ENCODE results near the gene LSM3.

LSM3 gene

GRCh38 chr3:14143271-14144225 is 35.1 kb upstream of the LSM3 start:
- DNase-seq: peak in 1 of 2 donors; percentile 13

GRCh38 chr3:14144423-14145075 is 34.1 kb upstream of the LSM3 start:
- peak; percentile 30 to 94 for DNase-seq

- no peak for DNase-seq
Measured at GRCh38 chr3:14145236-14145635, 33.4 kb upstream of the LSM3 start.

- DNase-seq: no peak
Measured at GRCh38 chr3:14145670-14146380, 32.8 kb upstream of the LSM3 start.

GRCh38 chr3:14146381-14147065 is 32.1 kb upstream of the LSM3 start:
- DNase-seq: no peak

- no peak for DNase-seq
Measured at GRCh38 chr3:14147066-14147435, 31.6 kb upstream of the LSM3 start.

GRCh38 chr3:14147617-14148016 is 31.0 kb upstream of the LSM3 start:
- no peak for DNase-seq

GRCh38 chr3:14148041-14148985 is 30.3 kb upstream of the LSM3 start:
- DNase-seq: no peak

GRCh38 chr3:14150078-14150477 is 28.5 kb upstream of the LSM3 start:
- DNase-seq: no peak

GRCh38 chr3:14150491-14151230 is 28.0 kb upstream of the LSM3 start:
- no peak for DNase-seq

- no peak for DNase-seq
Measured at GRCh38 chr3:14151471-14152083, 27.0 kb upstream of the LSM3 start.

GRCh38 chr3:14152233-14152962 is 26.2 kb upstream of the LSM3 start:
- no peak for DNase-seq

- no peak for DNase-seq
Measured at GRCh38 chr3:14152963-14153355, 25.7 kb upstream of the LSM3 start.

- no peak for DNase-seq
Measured at GRCh38 chr3:14153663-14154062, 25.0 kb upstream of the LSM3 start.

- no peak for DNase-seq
Measured at GRCh38 chr3:14154276-14154675, 24.3 kb upstream of the LSM3 start.

GRCh38 chr3:14154895-14155440 is 23.6 kb upstream of the LSM3 start:
- no peak for DNase-seq

GRCh38 chr3:14156201-14156600 is 22.4 kb upstream of the LSM3 start:
- DNase-seq: no peak

- DNase-seq: no peak
Measured at GRCh38 chr3:14156843-14157561, 21.6 kb upstream of the LSM3 start.

- no peak for DNase-seq
Measured at GRCh38 chr3:14157951-14158350, 20.7 kb upstream of the LSM3 start.

Data from bone marrow (tissue), 2 donors.